K562 (cell line): ENCODE measurements around the gene BPTF. TPM values are rescaled to one million over a fixed set of nuclear protein-coding genes. Genes with fewer than 3 reads are reported as not detected.

Experiments
- BCLAF1 ChIP-seq, 2 experiments: fragments of 450-650 bp in 1 of 2; IDR thresholded peaks; 2 replicates each; pipeline ENCODE4 v1.6.1; 2011 to 2017; ENCODE audit warnings: low read depth in 2 of 2, antibody characterized with exemption in 1 of 2, borderline replicate concordance in 1 of 2, low read length in 1 of 2, mild to moderate bottlenecking in 1 of 2, mixed read lengths in 1 of 2; ENCODE audit not compliant: control insufficient read depth in 1 of 2
- BRF1 ChIP-seq: IDR thresholded peaks from 3 replicates; pipeline ENCODE4 v1.6.1; 2011; ENCODE audit warnings: borderline replicate concordance, mild to moderate bottlenecking; ENCODE audit not compliant: insufficient read length; ENCODE audit errors: extremely low read depth
- GMEB1 ChIP-seq: fragments of 250-450 bp; sonication (Bioruptor Pico); IDR thresholded peaks from 2 replicates; pipeline ENCODE4 v1.4.0; 2020; ENCODE audit warnings: mild to moderate bottlenecking
- GTF2A2 ChIP-seq: IDR thresholded peaks from 2 replicates; pipeline ENCODE4 v1.6.1; 2016; ENCODE audit warnings: mild to moderate bottlenecking, missing genetic modification characterization, missing compliant biosample characterization
- NKRF ChIP-seq: fragments of 450-650 bp; IDR thresholded peaks from 2 replicates; pipeline ENCODE4 v1.6.1; 2016; ENCODE audit warnings: borderline replicate concordance
- PRMT5 ChIP-seq: sonication (generic); formaldehyde crosslinking; IDR thresholded peaks from 2 replicates; pipeline ENCODE4 v1.5.0; 2020; ENCODE audit warnings: missing genetic modification reagents
- SETDB1 ChIP-seq: IDR thresholded peaks from one replicate; pipeline ENCODE4 v1.6.1; 2012; ENCODE audit warnings: low read length, control low read depth, inconsistent platforms
- SIRT6 ChIP-seq: IDR thresholded peaks from one replicate; pipeline ENCODE4 v1.6.1; 2012; ENCODE audit warnings: low read depth, mild to moderate bottlenecking, control low read depth, inconsistent platforms, low read length, moderate library complexity
- SMARCB1 ChIP-seq: IDR thresholded peaks from 2 replicates; pipeline ENCODE4 v1.6.1; 2011; ENCODE audit warnings: improper control_type of control experiment, low read depth; ENCODE audit not compliant: insufficient read length
- SMARCC2 ChIP-seq: fragments of 450-650 bp; IDR thresholded peaks from 2 replicates; pipeline ENCODE4 v1.6.1; 2017; ENCODE audit warnings: antibody characterized with exemption, moderate library complexity, mild to moderate bottlenecking, low read depth
- U2AF1 ChIP-seq: fragments of 200-400 bp; formaldehyde crosslinking; optimal IDR thresholded peaks from 2 replicates; pipeline ENCODE3; 2017; ENCODE audit warnings: mild to moderate bottlenecking, low read depth, low read length, moderate library complexity
- USF1 ChIP-seq: sonication (generic); formaldehyde crosslinking; IDR thresholded peaks from 2 replicates; pipeline ENCODE4 v1.9.0; 2022; ENCODE audit warnings: mild to moderate bottlenecking, missing genetic modification reagents
- YY1 ChIP-seq, 3 experiments: IDR thresholded peaks; 2 replicates each; pipeline ENCODE4 v1.6.1; 2011; ENCODE audit warnings: low read length in 2 of 3, mild to moderate bottlenecking in 2 of 3, moderate library complexity in 2 of 3, borderline replicate concordance in 1 of 3, control low read depth in 1 of 3, low read depth in 1 of 3; ENCODE audit not compliant: insufficient read depth in 3 of 3, insufficient replicate concordance in 2 of 3, control insufficient read depth in 1 of 3, insufficient read length in 1 of 3; ENCODE audit errors: extremely low read depth in 1 of 3
- ZBTB26 ChIP-seq: fragments of 450-650 bp; formaldehyde crosslinking; IDR thresholded peaks from 2 replicates; pipeline ENCODE4 v1.4.0; 2022; ENCODE audit warnings: missing genetic modification characterization
- ZNF184 ChIP-seq: sonication (generic); formaldehyde crosslinking; IDR thresholded peaks from 2 replicates; pipeline ENCODE4 v1.5.0; 2020; ENCODE audit warnings: missing genetic modification reagents
- ZNF436 ChIP-seq: fragments of 250-450, 450-650 bp; sonication (Bioruptor Pico); formaldehyde crosslinking; IDR thresholded peaks from 2 replicates; pipeline ENCODE4 v1.7.0; 2020; ENCODE audit warnings: mild to moderate bottlenecking
- ZNF644 ChIP-seq: fragments of 200-800 bp; sonication (Bioruptor generic); IDR thresholded peaks from 2 replicates; pipeline ENCODE4 v1.6.1; 2016; ENCODE audit warnings: low read depth, missing genetic modification characterization, missing compliant biosample characterization
- polyA plus RNA-seq, 8 experiments: library from polyadenylated mRNA; depleted of rRNA in 4 of 8; stranded (reverse) in 5 of 8; unstranded in 3 of 8; fragments of >200 nt; fragmentation: Nextera tagmentation in 2 of 8; fragmentation: Illumina TruSeq in 1 of 8; extraction: Ambion mirVana in 2 of 8; extraction: Trizol in 1 of 8; gene quantifications; 2 replicates each; pipeline versions ENCODE4 v1.2.1 to v1.2.3, GENCODE V29; 2011 to 2014; ENCODE audit warnings: inconsistent platforms in 1 of 8, missing spikeins in 1 of 8
- total RNA-seq, 7 experiments: library from RNA; depleted of rRNA in 6 of 7; stranded (reverse); fragments of >200 nt in 6 of 7; fragmentation: Illumina TruSeq in 2 of 7; extraction: Trizol in 2 of 7; gene quantifications; 2 replicates each; pipeline versions ENCODE4 v1.2.1 to v1.2.3, GENCODE V29; 2011 to 2021; ENCODE audit warnings: low replicate concordance in 1 of 7

BPTF gene
- total and polyA plus RNA-seq, 9 of the 15 experiments (the other 6 are each of a cell fraction or from before 2014, with no cell fraction given): 12.5 to 52.1 (median 26.9) TPM

GRCh38 chr17:67784364-67785121 is 40.8 kb upstream of the BPTF start (continued):
- no peak for TF ChIP-seq BCLAF1 (IDR thresholded peaks at IDR 0.05; ENCODE audit: borderline replicate concordance in 1 of 2, control insufficient read depth in 1 of 2, low read depth in 2 of 2, low read length in 1 of 2)
- TF ChIP-seq PRMT5 (CRISPR knock-in tag): no peak
- no peak for TF ChIP-seq BRF1
- TF ChIP-seq ZNF644 (tag): 0 out of 2 replicates have a peak, but pooled peaks have one; percentile 42
- no peak for TF ChIP-seq NKRF
- TF ChIP-seq GTF2A2 (tag): no peak
- TF ChIP-seq SMARCC2: peak; percentile 84; the same call in 1 of the 2 replicates
- TF ChIP-seq ZBTB26 (CRISPR knock-in tag): no peak
- no peak for TF ChIP-seq SETDB1
- no peak for TF ChIP-seq USF1
- no peak; the same call in 1 of the 2 replicates for TF ChIP-seq GMEB1 (CRISPR knock-in tag)
- no peak for TF ChIP-seq ZNF436 (CRISPR knock-in tag)
- TF ChIP-seq U2AF1: no peak
- no peak for TF ChIP-seq ZNF184 (CRISPR knock-in tag)
- TF ChIP-seq SMARCB1: no peak
- TF ChIP-seq SIRT6: no peak
- no peak for TF ChIP-seq YY1 (IDR thresholded peaks at IDR 0.05; ENCODE audit: borderline replicate concordance in 1 of 3, control insufficient read depth in 1 of 3, extremely low read depth in 1 of 3, insufficient read depth in 3 of 3, insufficient read length in 1 of 3, insufficient replicate concordance in 2 of 3, low read depth in 1 of 3, low read length in 2 of 3)
